Neuronal stem cell (in vitro differentiated cells): Measurements from ENCODE around the gene FBXL7.

Experiments
- DNase-seq: peaks from one replicate; pipeline ENCODE4 v3.0.0-alpha.2; 2013; ENCODE audit warnings: low spot score
- H2AFZ ChIP-seq: one replicate; pipeline ENCODE4 v1.6.1; 2013; ENCODE audit warnings: mild to moderate bottlenecking, low read length, inconsistent platforms
- H2AK5ac ChIP-seq: 2 replicates; pipeline ENCODE4 v1.6.1; 2013; ENCODE audit warnings: low read depth, mild to moderate bottlenecking, inconsistent platforms, low read length, moderate library complexity, mixed read lengths
- H2BK120ac ChIP-seq: 2 replicates; pipeline ENCODE4 v1.6.1; 2013; ENCODE audit warnings: low read depth, mild to moderate bottlenecking, inconsistent platforms, low read length, moderate library complexity, mixed read lengths
- H2BK12ac ChIP-seq: one replicate; pipeline ENCODE4 v1.6.1; 2013; ENCODE audit warnings: low read length, inconsistent platforms
- H2BK15ac ChIP-seq: 2 replicates; pipeline ENCODE4 v1.6.1; 2013; ENCODE audit warnings: mild to moderate bottlenecking, low read length, inconsistent platforms, mixed read lengths
- H2BK5ac ChIP-seq: one replicate; pipeline ENCODE4 v1.6.1; 2013; ENCODE audit warnings: inconsistent platforms, mild to moderate bottlenecking, low read length, moderate library complexity
- H3K14ac ChIP-seq: one replicate; pipeline ENCODE4 v1.6.1; 2013; ENCODE audit warnings: low read length, inconsistent platforms
- H3K18ac ChIP-seq: 2 replicates; pipeline ENCODE4 v1.6.1; 2013; ENCODE audit warnings: low read length, inconsistent platforms
- H3K23ac ChIP-seq: 2 replicates; pipeline ENCODE4 v1.6.1; 2013; ENCODE audit warnings: low read depth, mild to moderate bottlenecking, mixed read lengths, low read length, inconsistent platforms; ENCODE audit not compliant: poor library complexity
- H3K27ac ChIP-seq: replicated peaks from 3 replicates; pipeline ENCODE4 v1.5.1; 2013; ENCODE audit warnings: low read length, inconsistent platforms
- H3K27me3 ChIP-seq, 3 experiments: 2 replicates each; pipeline ENCODE4 v1.6.1; 2013; ENCODE audit warnings: low read length in 3 of 3, mild to moderate bottlenecking in 2 of 3, inconsistent platforms in 1 of 3, low read depth in 1 of 3, mixed read lengths in 1 of 3, moderate library complexity in 1 of 3; ENCODE audit not compliant: control insufficient read depth in 3 of 3, insufficient read depth in 3 of 3
- H3K36me3 ChIP-seq, 2 donors: replicated peaks in 1 of 2; 2 replicates each; pipeline ENCODE4 v1.6.1; 2013; ENCODE audit warnings: low read length in 2 of 2; ENCODE audit not compliant: control insufficient read depth in 2 of 2, insufficient read depth in 2 of 2
- H3K4ac ChIP-seq: 2 replicates; pipeline ENCODE4 v1.6.1; 2013; ENCODE audit warnings: inconsistent platforms, mild to moderate bottlenecking, low read length, moderate library complexity
- H3K4me1 ChIP-seq, 2 donors: 1 replicate in 1 of 2; 2 replicates in 1 of 2; pipeline ENCODE4 v1.6.1; 2013; ENCODE audit warnings: low read length in 2 of 2, low read depth in 1 of 2; ENCODE audit not compliant: control insufficient read depth in 2 of 2, insufficient read depth in 1 of 2
- H3K4me2 ChIP-seq: one replicate; pipeline ENCODE4 v1.6.1; 2013; ENCODE audit warnings: mild to moderate bottlenecking, low read length, inconsistent platforms; ENCODE audit not compliant: insufficient read depth, poor library complexity, severe bottlenecking
- H3K4me3 ChIP-seq, 2 donors: 2 replicates each; pipeline ENCODE4 v1.5.1; 2013; ENCODE audit warnings: low read length in 2 of 2, mild to moderate bottlenecking in 2 of 2, inconsistent platforms in 1 of 2, moderate library complexity in 1 of 2
- H3K79me1 ChIP-seq: one replicate; pipeline ENCODE4 v1.6.1; 2013; ENCODE audit warnings: low read depth, mild to moderate bottlenecking, inconsistent platforms, low read length, moderate library complexity
- H3K9ac ChIP-seq: one replicate; pipeline ENCODE4 v1.6.1; 2013; ENCODE audit warnings: mild to moderate bottlenecking, low read depth, low read length, inconsistent platforms; ENCODE audit not compliant: poor library complexity
- H3K9me3 ChIP-seq, 2 donors: replicated peaks in 1 of 2; 2 replicates each; pipeline versions ENCODE3 to v1.6.1; 2013; ENCODE audit warnings: low read length in 2 of 2, mild to moderate bottlenecking in 2 of 2, inconsistent platforms in 1 of 2, low read depth in 1 of 2, mixed read lengths in 1 of 2, moderate library complexity in 1 of 2; ENCODE audit not compliant: control insufficient read depth in 2 of 2, insufficient read depth in 1 of 2
- H4K8ac ChIP-seq: one replicate; pipeline ENCODE4 v1.6.1; 2013; ENCODE audit warnings: low read depth, mild to moderate bottlenecking, inconsistent platforms, low read length, moderate library complexity
- H4K91ac ChIP-seq: one replicate; pipeline ENCODE4 v1.6.1; 2013; ENCODE audit warnings: low read length, low read depth, mild to moderate bottlenecking, inconsistent platforms; ENCODE audit not compliant: poor library complexity
- WGBS, 2 donors: extraction: QIAGEN DNeasy Blood & Tissue Kit; methylation state at CpG; one replicate each; pipeline ENCODE4 v1.1.7; 2013; ENCODE audit warnings: missing lambda C conversion rate in 2 of 2, mixed read lengths in 1 of 2; ENCODE audit not compliant: insufficient read length in 2 of 2, insufficient replicate concordance in 1 of 2; ENCODE audit errors: extremely low coverage in 2 of 2; 5-methylcytosine and 5-hydroxymethylcytosine counted together

FBXL7 gene

DNA sequence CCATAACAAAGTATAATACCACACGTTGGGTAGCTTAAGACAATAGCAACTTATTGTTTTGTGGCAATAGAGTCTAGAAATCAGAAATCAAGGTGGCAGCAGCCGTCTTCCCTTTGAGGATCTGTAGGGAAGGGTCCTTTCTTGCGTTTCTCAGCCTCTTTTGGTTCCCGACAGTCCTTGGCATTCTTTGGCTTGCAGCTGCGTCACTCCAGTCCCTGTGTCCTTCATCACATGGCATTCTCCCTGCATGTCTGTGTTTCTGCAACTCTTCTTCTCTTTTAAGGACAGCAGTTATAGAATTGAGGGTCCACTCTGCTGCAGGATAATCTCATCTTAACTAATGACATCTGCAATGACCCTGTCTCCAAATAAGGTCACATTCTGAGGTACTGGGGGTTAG is 140.1 kb downstream of the FBXL7 start:
- no peak overlapping the region for H3K18ac ChIP-seq
- H2BK12ac ChIP-seq: no peak overlapping the region
- peaks cover 0 to 3% of the 10 kb centered on the region in 2 donors for H3K4me1 ChIP-seq
- no peaks in the 10 kb centered on the region for H3K9me3 ChIP-seq
- no peak overlapping the region for H2BK15ac ChIP-seq
- no peak overlapping the region for H2BK5ac ChIP-seq
- DNase-seq: no peak
- H2AK5ac ChIP-seq: no peak overlapping the region
- no peak overlapping the region for H3K4me2 ChIP-seq
- no peak overlapping the region for H2BK120ac ChIP-seq
- H3K9ac ChIP-seq: no peak overlapping the region
- H4K8ac ChIP-seq: no peak overlapping the region
- no peak overlapping the region for H3K23ac ChIP-seq
- no CpG with 5 or more reads among the region's 5 CpGs for WGBS, 2 donors
- H3K79me1 ChIP-seq: no peaks in the 10 kb centered on the region
- no peak overlapping the region for H3K4ac ChIP-seq
- no peaks in the 10 kb centered on the region for H3K36me3 ChIP-seq
- no peak overlapping the region for H4K91ac ChIP-seq
- no peaks in the 10 kb centered on the region for H3K27me3 ChIP-seq
- no peak overlapping the region for H3K14ac ChIP-seq
- no peak overlapping the region for H3K27ac ChIP-seq
- H3K4me3 ChIP-seq: no peak overlapping the region
- no peak overlapping the region for H2AFZ ChIP-seq

DNA sequence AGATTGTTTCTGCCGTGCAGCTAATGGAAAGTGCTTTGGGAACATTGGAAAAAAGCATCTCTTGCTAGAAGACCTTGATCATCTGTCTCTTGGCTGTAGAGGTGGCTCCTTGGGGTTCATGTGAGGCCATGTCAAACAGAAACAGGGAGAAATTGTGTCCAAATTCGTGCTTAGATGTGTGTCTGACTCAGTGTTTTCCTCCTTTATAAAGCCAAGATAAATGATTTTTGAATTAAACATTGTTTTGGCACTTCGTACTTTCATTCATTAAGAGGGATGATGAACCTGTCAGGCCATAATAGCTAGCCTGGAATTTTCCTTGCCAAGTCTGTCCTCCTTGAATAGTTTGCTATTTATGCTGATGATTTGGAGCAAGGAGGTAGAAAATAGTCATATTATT is 143.8 kb downstream of the FBXL7 start:
- Histone ChIP-seq H3K27me3 (no peaks in the 10 kb centered on the region), H3K79me1 (no peaks in the 10 kb centered on the region), H3K9ac (no peak overlapping the region), H4K8ac (no peak overlapping the region), H2AFZ (no peak overlapping the region), H3K4me2 (no peak overlapping the region), H3K27ac (no peak overlapping the region), H3K18ac (no peak overlapping the region), H2BK12ac (no peak overlapping the region), H2BK5ac (no peak overlapping the region), H3K36me3 (no peaks in the 10 kb centered on the region), H2BK120ac (no peak overlapping the region), H3K14ac (no peak overlapping the region), H3K4me3 (no peak overlapping the region), H2BK15ac (no peak overlapping the region), H2AK5ac (no peak overlapping the region), H3K4me1 (no peaks in the 10 kb centered on the region), H3K4ac (no peak overlapping the region), H4K91ac (no peak overlapping the region), H3K9me3 (no peaks in the 10 kb centered on the region), H3K23ac (no peak overlapping the region)
- WGBS, 2 donors: no CpG with 5 or more reads among the region's 3 CpGs
- DNase-seq: no peak

DNA sequence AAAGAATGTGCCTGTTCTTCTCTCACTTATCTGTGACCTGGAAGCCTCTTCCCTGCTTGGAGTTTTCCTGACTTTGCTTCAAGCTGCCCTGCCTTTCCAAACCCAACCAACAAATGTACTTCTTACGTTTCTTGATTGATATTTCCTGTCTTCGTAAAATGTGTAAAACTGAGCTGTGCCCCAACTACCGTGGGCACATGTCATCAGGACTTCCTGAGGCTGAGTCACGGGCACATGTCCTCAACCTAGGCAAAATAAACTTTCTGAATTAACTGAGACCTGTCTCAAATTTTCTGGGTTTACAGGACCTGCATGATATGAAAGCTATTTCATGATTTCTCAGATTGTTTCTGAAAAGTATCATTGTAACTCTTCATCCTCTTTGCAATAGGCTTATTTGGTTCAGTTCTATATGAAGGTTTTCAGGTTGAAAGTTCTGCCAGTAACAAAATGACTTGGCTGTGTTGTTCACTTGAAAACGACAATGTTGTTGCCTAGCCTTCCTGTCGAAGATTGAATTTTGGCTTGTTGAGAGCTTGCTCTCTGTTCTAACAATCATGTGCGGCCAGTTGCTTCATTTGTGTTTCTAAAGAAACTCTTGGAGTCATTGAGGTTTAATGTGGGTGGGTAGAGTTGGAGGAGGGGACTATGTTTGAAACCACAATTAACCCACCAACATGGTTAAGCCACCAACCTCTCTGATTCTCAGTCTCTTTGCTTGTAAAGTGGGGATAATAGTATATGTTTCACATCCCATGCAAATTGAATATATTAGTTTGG is 145.6 kb downstream of the FBXL7 start:
- Histone ChIP-seq H2BK120ac (no peak overlapping the region), H3K4me3 (no peak overlapping the region), H4K91ac (no peak overlapping the region), H3K27ac (no peak overlapping the region), H2AFZ (no peak overlapping the region), H3K36me3 (no peaks in the 10 kb centered on the region), H3K4me2 (no peak overlapping the region), H3K9ac (no peak overlapping the region), H2BK5ac (no peak overlapping the region), H2BK15ac (no peak overlapping the region), H3K79me1 (no peaks in the 10 kb centered on the region), H3K27me3 (no peaks in the 10 kb centered on the region), H3K9me3 (no peaks in the 10 kb centered on the region), H3K14ac (no peak overlapping the region), H2BK12ac (no peak overlapping the region), H3K4ac (no peak overlapping the region), H4K8ac (no peak overlapping the region), H3K18ac (no peak overlapping the region), H3K23ac (no peak overlapping the region), H2AK5ac (no peak overlapping the region), H3K4me1 (no peaks in the 10 kb centered on the region)
- no peak for DNase-seq
- no CpG with 5 or more reads among the region's 7 CpGs for WGBS, 2 donors

DNA sequence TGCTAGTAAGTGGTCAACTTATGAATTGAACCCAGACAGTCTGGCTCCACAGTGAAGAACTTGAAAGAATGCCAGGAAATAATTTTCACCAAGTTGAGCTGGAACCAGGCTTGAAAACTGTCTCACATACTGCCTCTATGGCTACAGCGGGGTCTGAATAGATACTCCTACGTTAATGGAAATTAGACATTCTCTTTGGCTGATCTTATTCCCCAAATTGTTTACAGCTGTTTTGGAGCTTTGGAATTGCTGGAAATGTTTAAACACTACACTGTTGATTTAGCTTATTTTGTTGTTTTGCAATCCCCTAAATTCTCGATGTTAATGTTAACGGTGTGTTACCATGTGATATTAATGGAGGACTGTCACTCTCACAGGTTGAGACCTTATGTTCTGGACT is 146.4 kb downstream of the FBXL7 start:
- Histone ChIP-seq H3K79me1 (no peaks in the 10 kb centered on the region), H2BK12ac (no peak overlapping the region), H4K91ac (no peak overlapping the region), H3K23ac (no peak overlapping the region), H3K4me2 (no peak overlapping the region), H3K4me3 (no peak overlapping the region), H2AFZ (no peak overlapping the region), H3K4ac (no peak overlapping the region), H3K27me3 (no peaks in the 10 kb centered on the region), H3K4me1 (no peaks in the 10 kb centered on the region), H3K18ac (no peak overlapping the region), H3K9me3 (no peaks in the 10 kb centered on the region), H2BK5ac (no peak overlapping the region), H2BK15ac (no peak overlapping the region), H4K8ac (no peak overlapping the region), H3K14ac (no peak overlapping the region), H3K27ac (no peak overlapping the region), H2BK120ac (no peak overlapping the region), H2AK5ac (no peak overlapping the region), H3K36me3 (no peaks in the 10 kb centered on the region), H3K9ac (no peak overlapping the region)
- DNase-seq: no peak
- no CpG with 5 or more reads among the region's 4 CpGs for WGBS, 2 donors
